Immature natural killer cell (primary cell): ENCODE data around the gene AP3B1. TPM values are rescaled to one million over a fixed set of nuclear protein-coding genes. Genes with fewer than 3 reads are reported as not detected.

ENCODE experiments used
- DNase-seq, 3 donors: peaks; one replicate each; pipeline ENCODE4 v3.0.0; 2022; ENCODE audit warnings: mixed read lengths in 1 of 3
- H3K27ac Mint-ChIP-seq, 6 donors: one replicate each; pipeline ENCODE4 v1.8.0; 2020; ENCODE audit warnings: mixed read lengths in 6 of 6, mild to moderate bottlenecking in 5 of 6, inconsistent platforms in 4 of 6, moderate library complexity in 3 of 6
- H3K27me3 Mint-ChIP-seq, 3 donors: one replicate each; pipeline ENCODE4 v1.8.0; 2020 to 2021; ENCODE audit warnings: low read depth in 3 of 3, mild to moderate bottlenecking in 3 of 3, mixed read lengths in 3 of 3, moderate library complexity in 3 of 3, inconsistent platforms in 1 of 3
- H3K36me3 Mint-ChIP-seq, 3 donors: one replicate each; pipeline ENCODE4 v1.8.0; 2020; ENCODE audit warnings: mixed read lengths in 3 of 3, inconsistent platforms in 2 of 3, mild to moderate bottlenecking in 2 of 3
- H3K4me1 Mint-ChIP-seq, 2 donors: one replicate each; pipeline ENCODE4 v1.8.0; 2020; ENCODE audit warnings: inconsistent platforms in 2 of 2, mild to moderate bottlenecking in 2 of 2, mixed read lengths in 2 of 2, moderate library complexity in 1 of 2
- H3K4me3 Mint-ChIP-seq, 5 donors: one replicate each; pipeline ENCODE4 v1.8.0; 2020; ENCODE audit warnings: mild to moderate bottlenecking in 5 of 5, mixed read lengths in 5 of 5, inconsistent platforms in 3 of 5, moderate library complexity in 3 of 5
- H3K9me3 Mint-ChIP-seq, 6 donors: one replicate each; pipeline ENCODE4 v1.8.0; 2020; ENCODE audit warnings: mild to moderate bottlenecking in 6 of 6, mixed read lengths in 6 of 6, inconsistent platforms in 4 of 6, moderate library complexity in 3 of 6
- polyA plus RNA-seq, 3 donors: library from polyadenylated mRNA; unstranded; fragments of 300-500 nt; fragmentation: Illumina TruSeq; gene quantifications; one replicate each; pipeline ENCODE4 v1.2.3, GENCODE V29; 2021

Gene AP3B1
- polyA plus RNA-seq, 3 donors from 2014 or later, result 11.6 to 31.7 (median 19.2) TPM

DNA sequence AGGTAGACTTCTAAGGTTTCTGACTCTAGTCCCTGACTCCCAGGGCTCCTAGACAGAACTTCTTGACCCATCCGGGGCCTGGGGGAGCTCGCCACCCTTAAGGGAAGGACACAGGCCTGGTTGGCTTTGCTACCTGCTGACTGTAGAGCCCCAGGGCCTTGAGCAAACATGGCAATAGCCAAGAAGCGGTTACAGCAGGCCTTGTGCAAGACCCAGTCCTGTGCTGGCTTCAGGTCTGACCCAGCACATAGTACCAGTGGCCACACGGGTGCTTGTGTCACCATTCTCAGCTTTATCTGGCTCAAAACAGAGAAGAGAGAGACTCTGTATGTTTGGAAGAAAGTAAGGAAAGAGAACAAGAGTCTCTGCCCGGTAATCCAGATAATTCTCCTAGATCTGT lies 41.8 kb downstream of the AP3B1 start:
- Mint-ChIP-seq H3K4me3 (no peak overlapping the region), H3K9me3 (peaks cover 0 to 7% (median under 1%) of the 10 kb centered on the region in 6 donors), H3K27me3 (peaks cover 0 to 3% (median 0%) of the 10 kb centered on the region in 3 donors), H3K36me3 (peaks cover 16 to 28% (median 19%) of the 10 kb centered on the region in 3 donors), H3K27ac (no peak overlapping the region), H3K4me1 (peaks cover 23 to 71% of the 10 kb centered on the region in 2 donors)
- DNase-seq, result no peak

DNA sequence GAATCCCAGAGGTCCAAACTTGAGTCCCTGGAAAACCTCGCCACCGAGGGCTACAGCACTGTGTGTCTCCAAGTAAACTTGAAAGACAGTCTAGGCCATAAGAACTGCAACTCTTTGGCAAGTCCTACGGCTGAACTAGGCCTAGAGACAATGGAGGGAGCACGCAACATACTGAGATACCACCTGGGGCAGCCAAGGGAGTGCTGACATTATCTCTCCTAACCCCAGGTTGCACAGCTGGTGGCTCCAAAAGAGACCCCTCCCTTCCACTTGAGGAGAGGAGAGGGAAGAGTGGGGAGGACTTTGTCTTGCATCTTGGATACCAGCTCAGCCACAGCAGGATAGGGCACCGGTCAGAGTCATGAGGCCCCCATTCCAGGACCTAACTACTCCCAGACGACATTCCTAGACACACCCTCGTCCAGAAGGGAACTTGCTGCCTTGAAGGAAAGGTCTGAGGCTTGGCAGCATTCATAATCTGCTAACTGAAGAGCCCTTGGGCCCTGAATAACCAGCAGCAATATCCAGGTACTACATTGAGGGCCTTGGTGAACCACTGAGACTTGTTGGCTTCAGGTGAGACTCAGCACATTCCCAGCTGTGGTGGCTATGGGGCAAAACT lies 42.7 kb downstream of the AP3B1 start:
- Mint-ChIP-seq H3K4me3 (no peak overlapping the region), H3K9me3 (peaks cover 0 to 5% (median under 1%) of the 10 kb centered on the region in 6 donors), H3K27ac (no peak overlapping the region), H3K4me1 (peaks cover 22 to 70% of the 10 kb centered on the region in 2 donors), H3K27me3 (peaks cover 0 to 3% (median 0%) of the 10 kb centered on the region in 3 donors), H3K36me3 (peaks cover 16 to 28% (median 19%) of the 10 kb centered on the region in 3 donors)
- DNase-seq, result no peak

DNA sequence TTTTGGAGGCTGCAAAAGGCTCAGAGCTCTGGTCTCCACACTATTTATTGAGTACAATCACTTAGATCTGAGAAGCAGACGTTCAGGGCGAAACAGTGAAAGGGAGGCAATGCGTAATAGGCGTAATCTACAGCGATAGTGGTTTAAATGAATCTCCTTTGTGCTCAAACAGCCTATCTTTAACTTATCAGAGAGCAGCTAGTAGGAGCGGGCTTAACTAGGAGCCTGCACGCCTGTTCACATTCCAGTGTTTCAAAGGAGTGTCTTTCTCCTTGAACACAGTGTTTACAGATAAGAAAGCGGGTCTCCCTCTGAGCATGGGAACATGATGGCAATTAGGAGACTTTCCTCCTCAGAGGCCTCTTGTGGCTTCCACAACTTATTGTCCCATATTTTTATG lies 49.4 kb downstream of the AP3B1 start:
- Mint-ChIP-seq H3K4me1 (peaks cover 20 to 64% of the 10 kb centered on the region in 2 donors), H3K27ac (no peak overlapping the region), H3K4me3 (no peak overlapping the region), H3K36me3 (peaks cover 0 to 11% (median 4%) of the 10 kb centered on the region in 3 donors), H3K9me3 (no peaks in the 10 kb centered on the region), H3K27me3 (peaks cover 0 to 5% (median 2%) of the 10 kb centered on the region in 3 donors)
- no peak for DNase-seq

DNA sequence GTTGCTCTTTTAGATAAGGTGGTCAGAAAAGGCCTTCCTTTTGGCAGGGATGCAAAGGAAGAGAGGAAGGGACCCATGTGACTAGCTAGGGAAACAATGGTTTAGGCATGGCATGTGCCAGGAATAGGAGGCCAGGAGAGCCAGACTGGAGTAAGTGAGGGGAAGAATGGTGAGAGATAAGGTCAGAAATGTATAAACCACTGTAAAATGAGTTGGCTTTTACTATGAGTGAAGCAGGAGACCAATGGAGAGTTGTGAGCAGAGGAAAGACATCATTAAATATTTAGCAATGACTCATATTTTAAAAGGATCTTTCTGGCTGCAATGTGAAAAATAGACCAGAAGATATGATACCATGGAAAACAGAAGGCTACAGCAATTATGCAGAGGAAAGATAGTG lies 50.9 kb downstream of the AP3B1 start:
- Mint-ChIP-seq H3K36me3 (peaks cover 4 to 9% (median 6%) of the 10 kb centered on the region in 3 donors), H3K4me1 (peaks cover 21 to 60% of the 10 kb centered on the region in 2 donors), H3K27ac (peak overlapping the region in 1 of 6 donors; percentile 8), H3K4me3 (no peak overlapping the region), H3K9me3 (no peaks in the 10 kb centered on the region), H3K27me3 (peaks cover 0 to 4% (median 2%) of the 10 kb centered on the region in 3 donors)
- DNase-seq, result no peak

DNA sequence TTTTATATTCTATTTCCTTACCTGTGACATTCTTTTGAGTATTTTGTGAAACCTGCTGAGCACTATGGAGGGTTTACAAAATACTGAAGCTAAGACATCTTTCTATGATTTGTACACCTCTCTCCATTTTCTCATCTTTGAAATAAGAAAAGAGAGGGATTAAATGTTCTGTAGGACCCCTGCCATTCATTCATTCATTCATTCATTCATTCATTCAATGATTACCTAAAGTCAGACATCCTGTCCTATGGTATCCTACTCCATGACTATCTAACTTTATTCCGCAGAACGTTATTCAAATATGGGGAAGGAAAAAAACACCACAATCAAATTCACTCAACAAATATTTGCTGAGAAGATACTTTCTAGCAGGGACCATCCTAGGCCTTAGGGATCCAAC lies 51.4 kb downstream of the AP3B1 start:
- Mint-ChIP-seq H3K9me3 (no peaks in the 10 kb centered on the region), H3K4me1 (peaks cover 21 to 60% of the 10 kb centered on the region in 2 donors), H3K27ac (no peak overlapping the region), H3K4me3 (no peak overlapping the region), H3K27me3 (peaks cover 0 to 4% (median 2%) of the 10 kb centered on the region in 3 donors), H3K36me3 (peaks cover 4 to 9% (median 8%) of the 10 kb centered on the region in 3 donors)
- DNase-seq, result no peak

DNA sequence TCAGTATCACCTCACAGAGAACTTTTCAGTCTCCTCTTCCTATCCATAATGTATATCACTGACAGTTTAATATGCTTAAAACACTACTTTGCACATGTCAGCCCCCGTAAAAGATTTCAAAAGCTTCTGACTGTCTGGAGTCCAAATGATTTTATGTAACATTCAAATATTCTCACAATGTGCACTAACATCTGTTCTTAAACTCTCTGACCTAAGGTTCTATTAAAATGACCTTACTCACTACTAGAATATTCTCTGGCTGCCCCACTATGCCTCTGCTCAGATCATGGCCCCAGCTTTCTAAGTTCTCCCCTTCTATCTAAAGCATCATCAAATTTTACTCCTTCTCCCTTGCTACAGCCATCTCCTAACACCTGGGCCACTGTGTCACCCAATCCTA lies 52.5 kb downstream of the AP3B1 start:
- Mint-ChIP-seq H3K4me3 (no peak overlapping the region), H3K27me3 (peaks cover 0 to 4% (median 2%) of the 10 kb centered on the region in 3 donors), H3K36me3 (peaks cover 4 to 9% (median 8%) of the 10 kb centered on the region in 3 donors), H3K9me3 (no peaks in the 10 kb centered on the region), H3K27ac (peak overlapping the region in 1 of 6 donors; percentile 13), H3K4me1 (peaks cover 21 to 54% of the 10 kb centered on the region in 2 donors)
- no peak for DNase-seq

DNA sequence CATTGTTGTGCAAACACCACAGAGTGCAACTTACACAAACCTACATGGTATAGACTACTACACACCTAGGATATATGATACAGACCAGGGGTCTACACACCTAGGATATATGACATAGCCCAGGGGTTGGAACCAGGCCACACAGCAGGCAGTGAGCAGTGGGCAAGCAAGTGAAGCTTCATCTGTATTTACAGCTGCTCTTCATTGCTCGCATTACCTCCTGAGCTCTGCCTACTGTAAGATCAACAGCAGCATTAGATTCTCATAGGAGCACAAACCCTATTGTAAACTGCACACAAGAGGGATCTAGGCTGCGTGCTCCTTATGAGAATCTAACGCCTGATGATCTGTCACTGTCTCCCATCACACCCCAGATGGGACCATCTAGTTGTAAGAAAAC lies 56.6 kb downstream of the AP3B1 start:
- no peak for DNase-seq
- peaks cover 0 to 4% (median 0%) of the 10 kb centered on the region in 3 donors for H3K27me3 Mint-ChIP-seq
- H3K9me3 Mint-ChIP-seq, result no peaks in the 10 kb centered on the region
- H3K4me3 Mint-ChIP-seq, result no peak overlapping the region
- H3K4me1 Mint-ChIP-seq, result peaks cover 19 to 54% of the 10 kb centered on the region in 2 donors
- no peak overlapping the region for H3K27ac Mint-ChIP-seq
- H3K36me3 Mint-ChIP-seq, result peaks cover 4 to 9% (median 8%) of the 10 kb centered on the region in 3 donors

DNA sequence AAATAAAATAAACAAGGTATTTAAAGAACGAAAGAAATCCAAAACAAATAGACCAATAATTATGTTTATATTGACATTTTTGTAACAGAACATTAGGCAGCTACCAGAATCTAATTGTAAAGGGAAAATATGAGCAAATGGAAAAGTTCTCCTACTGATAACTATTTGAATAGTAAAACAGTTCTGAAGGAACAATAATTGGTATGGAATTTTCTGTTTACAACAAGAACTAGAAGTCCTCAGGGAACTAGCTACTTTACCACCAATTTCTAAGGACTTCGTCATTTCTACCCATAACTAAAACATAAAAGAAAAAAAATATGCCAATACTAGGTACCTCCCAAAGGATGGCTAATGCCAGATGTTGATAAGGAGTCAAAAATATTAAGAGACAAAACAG lies 58.5 kb downstream of the AP3B1 start:
- DNase-seq, result no peak
- no peak overlapping the region for H3K27ac Mint-ChIP-seq
- H3K4me3 Mint-ChIP-seq, result no peak overlapping the region
- H3K27me3 Mint-ChIP-seq, result peaks cover 0 to 2% (median 0%) of the 10 kb centered on the region in 3 donors
- H3K36me3 Mint-ChIP-seq, result peaks cover 4 to 9% (median 8%) of the 10 kb centered on the region in 3 donors
- no peaks in the 10 kb centered on the region for H3K9me3 Mint-ChIP-seq
- H3K4me1 Mint-ChIP-seq, result peaks cover 15 to 54% of the 10 kb centered on the region in 2 donors

DNA sequence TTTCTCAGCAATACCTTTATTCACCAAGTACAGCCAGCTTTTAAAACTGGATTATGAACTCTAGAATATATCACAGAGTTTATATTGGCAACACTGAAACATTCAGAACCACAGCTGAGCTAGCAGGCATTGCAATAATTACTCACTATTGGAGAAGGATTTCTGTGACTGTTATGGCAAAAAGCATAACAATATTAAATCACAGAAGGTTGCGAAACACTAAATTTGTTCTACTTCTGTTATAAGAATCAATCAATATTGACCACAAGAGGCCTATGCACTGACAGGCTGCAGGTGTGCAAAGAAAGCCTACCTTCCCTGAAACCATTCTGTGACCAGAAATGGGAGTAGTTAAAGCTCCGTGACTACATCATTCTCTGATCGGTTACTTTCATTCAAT lies 59.2 kb downstream of the AP3B1 start:
- no peak overlapping the region for H3K4me3 Mint-ChIP-seq
- peaks cover 4 to 9% (median 8%) of the 10 kb centered on the region in 3 donors for H3K36me3 Mint-ChIP-seq
- H3K27me3 Mint-ChIP-seq, result peaks cover 0 to 2% (median 0%) of the 10 kb centered on the region in 3 donors
- DNase-seq, result no peak
- no peaks in the 10 kb centered on the region for H3K9me3 Mint-ChIP-seq
- H3K4me1 Mint-ChIP-seq, result peaks cover 15 to 54% of the 10 kb centered on the region in 2 donors
- peak overlapping the region in 2 of 6 donors; percentile 9 to 45 for H3K27ac Mint-ChIP-seq

DNA sequence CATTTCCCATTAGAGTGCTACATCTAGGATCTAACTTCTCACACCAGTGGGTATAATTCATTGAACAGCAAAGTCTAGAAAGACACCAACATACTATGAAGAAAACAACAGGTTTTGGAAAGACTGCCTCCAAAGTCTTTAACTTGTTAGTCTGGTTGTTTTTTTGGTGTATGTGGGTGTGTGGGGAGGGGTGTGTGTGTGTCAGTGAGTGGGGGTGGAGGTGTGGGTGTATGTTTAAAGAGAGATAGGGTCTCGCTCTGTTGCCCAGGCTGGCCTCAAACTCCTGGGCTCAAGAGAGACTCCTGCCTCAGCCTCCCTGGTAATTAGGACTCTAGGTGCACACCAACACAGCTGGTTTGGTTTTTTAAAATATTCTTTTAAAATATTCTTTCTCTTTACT lies 59.7 kb downstream of the AP3B1 start:
- Mint-ChIP-seq H3K36me3 (peaks cover 1 to 6% (median 5%) of the 10 kb centered on the region in 3 donors), H3K27me3 (peaks cover 0 to 2% (median 0%) of the 10 kb centered on the region in 3 donors), H3K4me3 (no peak overlapping the region), H3K27ac (peak overlapping the region in 2 of 6 donors; percentile 13 to 51), H3K4me1 (peaks cover 13 to 57% of the 10 kb centered on the region in 2 donors), H3K9me3 (no peaks in the 10 kb centered on the region)
- DNase-seq, result no peak

DNA sequence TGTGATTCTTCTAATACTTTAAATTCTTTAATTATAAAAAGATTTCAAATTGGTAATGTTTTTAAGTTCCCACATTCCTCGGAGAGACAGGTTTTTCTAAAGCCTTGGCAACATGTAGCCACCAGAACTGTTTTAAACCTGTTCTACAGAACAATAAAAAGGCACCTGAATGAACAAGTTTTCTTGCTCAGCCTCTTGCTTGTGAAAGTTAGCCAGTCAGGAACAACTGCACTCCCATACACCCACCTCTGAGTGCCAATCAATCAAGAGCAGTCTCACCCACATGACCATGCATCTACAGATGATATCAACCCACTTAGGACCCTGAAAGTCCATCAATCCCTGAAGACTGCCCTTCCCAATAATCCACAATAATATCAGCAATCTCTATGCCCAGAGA lies 62.3 kb downstream of the AP3B1 start:
- Mint-ChIP-seq H3K27ac (peak overlapping the region in 2 of 6 donors; percentile 62 to 70), H3K4me3 (no peak overlapping the region), H3K36me3 (no peaks in the 10 kb centered on the region), H3K9me3 (no peaks in the 10 kb centered on the region), H3K4me1 (peaks cover 13 to 60% of the 10 kb centered on the region in 2 donors), H3K27me3 (peaks cover 0 to 2% (median 0%) of the 10 kb centered on the region in 3 donors)
- no peak for DNase-seq

DNA sequence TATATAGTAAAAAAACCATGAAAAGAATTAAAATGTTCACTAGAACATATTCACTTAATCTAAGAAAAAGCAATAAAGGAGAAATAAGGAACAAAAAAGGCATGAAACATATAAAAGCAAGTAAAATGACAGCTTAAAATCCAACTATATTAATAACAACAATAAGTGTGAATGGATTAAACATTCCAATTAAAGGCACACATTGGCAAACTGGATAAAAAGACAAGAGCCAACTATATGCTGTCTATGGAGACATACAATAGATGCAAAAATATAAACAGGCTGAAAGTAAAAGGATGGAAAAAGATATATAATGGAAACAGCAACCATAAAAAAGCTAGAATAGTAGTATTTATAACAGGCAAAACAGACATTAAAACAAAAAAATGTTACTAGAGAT lies 70.1 kb downstream of the AP3B1 start:
- no peaks in the 10 kb centered on the region for H3K27me3 Mint-ChIP-seq

DNA sequence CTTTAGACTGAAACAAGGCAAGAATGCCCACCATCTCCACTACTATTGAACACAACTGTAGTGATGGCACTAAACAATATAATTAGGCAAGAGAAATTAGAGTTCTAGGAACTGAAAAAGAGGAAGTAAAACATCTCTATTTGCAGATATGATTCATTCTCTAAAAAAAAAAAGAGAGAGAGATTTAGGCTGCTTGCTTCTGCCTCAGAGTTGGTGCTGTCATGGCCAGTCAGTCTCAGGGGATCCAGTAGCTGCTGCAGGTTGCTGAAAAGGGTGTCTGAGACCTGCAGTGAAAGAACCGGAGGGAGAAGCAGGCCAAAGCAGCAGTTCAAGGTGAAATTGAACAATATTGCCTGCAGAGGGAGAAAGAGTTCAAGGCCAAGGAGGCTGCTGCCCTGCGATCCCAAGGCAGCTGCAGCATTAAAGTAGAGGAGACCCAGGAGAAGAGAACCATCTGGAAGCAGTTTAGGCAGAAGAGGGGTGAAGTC lies 72.5 kb downstream of the AP3B1 start:
- DNase-seq, result no peak
- Mint-ChIP-seq H3K9me3 (no peaks in the 10 kb centered on the region), H3K27me3 (no peaks in the 10 kb centered on the region), H3K4me3 (no peak overlapping the region), H3K4me1 (peaks cover 11 to 29% of the 10 kb centered on the region in 2 donors), H3K27ac (peak overlapping the region in 4 of 6 donors; percentile 35 to 56 (median 47)), H3K36me3 (peaks cover 29 to 36% (median 32%) of the 10 kb centered on the region in 3 donors)

More for the DNA sequence above, 70.1 kb downstream of the AP3B1 start:
- no peak overlapping the region for H3K27ac Mint-ChIP-seq
- no peak for DNase-seq
- no peak overlapping the region for H3K4me3 Mint-ChIP-seq
- H3K36me3 Mint-ChIP-seq, result peaks cover 29 to 36% (median 32%) of the 10 kb centered on the region in 3 donors
- H3K4me1 Mint-ChIP-seq, result peaks cover 11 to 29% of the 10 kb centered on the region in 2 donors
- H3K9me3 Mint-ChIP-seq, result no peaks in the 10 kb centered on the region

DNA sequence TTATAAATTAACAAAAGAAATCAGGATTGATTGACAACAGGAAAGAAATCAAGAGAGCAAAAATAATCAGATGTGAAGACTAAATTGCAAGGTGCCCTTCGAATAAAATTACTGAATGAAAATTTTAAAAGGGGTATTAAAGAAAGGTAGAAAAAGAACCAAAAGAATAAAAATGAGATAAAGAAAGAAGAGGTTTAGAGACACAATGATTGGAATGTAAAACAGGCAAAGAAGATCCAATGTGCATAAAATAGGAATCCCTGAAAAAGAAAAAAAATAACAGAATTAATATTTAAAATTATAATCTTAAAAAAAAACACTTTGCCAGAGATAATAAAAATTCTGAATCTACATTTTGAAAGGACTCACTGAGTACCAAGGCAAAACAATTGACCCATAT lies 73.0 kb downstream of the AP3B1 start:
- H3K36me3 Mint-ChIP-seq, result peaks cover 29 to 36% (median 32%) of the 10 kb centered on the region in 3 donors
- H3K27ac Mint-ChIP-seq, result peak overlapping the region in 1 of 6 donors; percentile 59
- H3K27me3 Mint-ChIP-seq, result no peaks in the 10 kb centered on the region
- H3K4me1 Mint-ChIP-seq, result peaks cover 11 to 26% of the 10 kb centered on the region in 2 donors
- no peaks in the 10 kb centered on the region for H3K9me3 Mint-ChIP-seq
- no peak for DNase-seq
- no peak overlapping the region for H3K4me3 Mint-ChIP-seq
